Endothelial cell of umbilical vein (primary cell): ENCODE results near the gene NCAN. TPM values are rescaled to one million over a fixed set of nuclear protein-coding genes. Genes with fewer than 3 reads are reported as not detected.

Experiments
- BruUV-seq: library from RNA; stranded (reverse); fragments of 400-500 nt; replicated peaks from 2 replicates; lab custom pipeline; 2021; lab: Mats Ljungman, UMichigan
- CTCF ChIA-PET: fragments of 300-600, 350-600 bp; sonication (Branson Sonifier 250); formaldehyde crosslinking; loops from one replicate; lab custom pipeline; 2021; ENCODE audit warnings: antibody characterized with exemption, inconsistent platforms; lab: Charles Lee
- POLR2A ChIA-PET: fragments of 300-600, 350-600 bp; sonication (Branson Sonifier 250); formaldehyde crosslinking; loops from one replicate; lab custom pipeline; 2021; ENCODE audit warnings: antibody characterized with exemption, inconsistent platforms; lab: Charles Lee
- DNase-seq: peaks from one replicate; pipeline ENCODE4 v3.0.0-alpha.2; 2011; ENCODE audit warnings: low read depth, low spot score
- FAIRE-seq: peaks from 2 replicates; lab custom pipeline; 2011; peaks lifted over from hg19 to GRCh38; lab: Jason Lieb, UNC
- H2AFZ ChIP-seq: 2 replicates; pipeline ENCODE4 v1.6.0; 2012; ENCODE audit warnings: low read depth, low read length, control low read depth, inconsistent platforms
- H3K27ac ChIP-seq: 2 replicates; pipeline ENCODE4 v1.5.1; 2011; ENCODE audit warnings: low read depth, mild to moderate bottlenecking, control low read depth, low read length, moderate library complexity; ENCODE audit not compliant: insufficient read depth
- H3K27me3 ChIP-seq, 2 experiments: 2 replicates each; pipeline versions ENCODE4 v1.6.0 to v1.6.1; 2011; ENCODE audit warnings: low read length in 2 of 2, mixed read lengths in 1 of 2; ENCODE audit not compliant: control insufficient read depth in 2 of 2, insufficient read depth in 2 of 2
- H3K36me3 ChIP-seq, 2 experiments: 2 replicates in 1 of 2; 3 replicates in 1 of 2; pipeline ENCODE4 v1.5.1; 2011; ENCODE audit warnings: low read length in 2 of 2, mild to moderate bottlenecking in 1 of 2, moderate library complexity in 1 of 2; ENCODE audit not compliant: control insufficient read depth in 2 of 2, insufficient read depth in 2 of 2; ENCODE audit errors: extremely low read depth in 1 of 2
- H3K4me1 ChIP-seq: 3 replicates; pipeline ENCODE4 v1.5.1; 2011; ENCODE audit warnings: mild to moderate bottlenecking, low read length; ENCODE audit not compliant: control insufficient read depth, insufficient read depth; ENCODE audit errors: extremely low read depth
- H3K4me2 ChIP-seq: 2 replicates; pipeline ENCODE4 v1.6.1; 2011; ENCODE audit warnings: low read length, control low read depth, mixed read lengths; ENCODE audit not compliant: insufficient read depth
- H3K4me3 ChIP-seq, 3 experiments: fragments of 200-600 bp in 1 of 3; sonication (generic), shearing (Covaris generic) in 1 of 3; replicated peaks in 1 of 3; 2 replicates each; pipeline ENCODE4 v1.5.1; 2011 to 2016; ENCODE audit warnings: control low read depth in 3 of 3, low read length in 3 of 3, mild to moderate bottlenecking in 2 of 3, inconsistent platforms in 1 of 3, low read depth in 1 of 3, moderate library complexity in 1 of 3; ENCODE audit not compliant: insufficient read depth in 1 of 3
- H3K79me2 ChIP-seq: 2 replicates; pipeline ENCODE4 v1.6.0; 2012; ENCODE audit warnings: low read length, inconsistent platforms; ENCODE audit not compliant: control insufficient read depth, insufficient read depth
- H3K9ac ChIP-seq: replicated peaks from 2 replicates; pipeline ENCODE3; 2011; ENCODE audit warnings: low read length, control low read depth; ENCODE audit not compliant: insufficient read depth; ENCODE audit errors: extremely low read depth
- H3K9me1 ChIP-seq: replicated peaks from 3 replicates; pipeline ENCODE4 v1.6.0; 2011; ENCODE audit warnings: mild to moderate bottlenecking, low read length; ENCODE audit not compliant: control insufficient read depth, insufficient read depth; ENCODE audit errors: extremely low read depth
- H3K9me3 ChIP-seq: replicated peaks from 2 replicates; pipeline ENCODE4 v1.5.1; 2012; ENCODE audit warnings: low read length, inconsistent platforms; ENCODE audit not compliant: control insufficient read depth, insufficient read depth
- H4K20me1 ChIP-seq: replicated peaks from 2 replicates; pipeline ENCODE3; 2011; ENCODE audit warnings: mild to moderate bottlenecking, low read length; ENCODE audit not compliant: control insufficient read depth, insufficient read depth; ENCODE audit errors: extremely low read depth
- CTCF ChIP-seq, 2 donors: IDR thresholded peaks; 1 replicate in 1 of 2; 2 replicates in 1 of 2; pipeline ENCODE4 v1.5.1; 2011; ENCODE audit warnings: low read length in 2 of 2, mild to moderate bottlenecking in 2 of 2, moderate library complexity in 2 of 2, control low read depth in 1 of 2, inconsistent platforms in 1 of 2, low read depth in 1 of 2; ENCODE audit not compliant: insufficient read depth in 1 of 2; ENCODE audit errors: extremely low read depth in 1 of 2
- FOS ChIP-seq: IDR thresholded peaks from 2 replicates; pipeline ENCODE4 v1.6.1; 2011; ENCODE audit warnings: mild to moderate bottlenecking, low read length, moderate library complexity, borderline replicate concordance; ENCODE audit not compliant: insufficient read depth
- GATA2 ChIP-seq: IDR thresholded peaks from 2 replicates; pipeline ENCODE4 v1.7.0; 2011; ENCODE audit warnings: low read depth, mild to moderate bottlenecking, moderate library complexity, mixed read lengths, low read length; ENCODE audit not compliant: insufficient read length, insufficient read depth
- JUN ChIP-seq: IDR thresholded peaks from 2 replicates; pipeline ENCODE4 v1.6.1; 2011; ENCODE audit warnings: borderline replicate concordance, low read depth; ENCODE audit not compliant: insufficient read length, insufficient read depth
- POLR2A ChIP-seq: IDR thresholded peaks from 2 replicates; pipeline ENCODE4 v1.6.1; 2012; ENCODE audit warnings: low read depth, mild to moderate bottlenecking, control low read depth, low read length
- POLR2AphosphoS5 ChIP-seq: IDR thresholded peaks from 2 replicates; pipeline ENCODE4 v1.6.1; 2012; ENCODE audit warnings: low read depth, mild to moderate bottlenecking, control low read depth, low read length, moderate library complexity; ENCODE audit not compliant: insufficient read depth
- dilution Hi-C: fragments of 300-500 bp; cut with MboI; formaldehyde crosslinking; loops from one replicate; pipeline ENCODE4 v1.15.0; 2019; ENCODE audit warnings: low sequenced_read_pairs; ENCODE audit not compliant: extremely low pct_ligation_motif_present
- intact Hi-C: fragments of 100-400 bp; cut with micrococcal nuclease; formaldehyde crosslinking; loops from one replicate; pipeline ENCODE4 v1.10.0; 2022
- polyA plus RNA-seq, 4 experiments: library from polyadenylated mRNA; depleted of rRNA in 3 of 4; stranded (reverse) in 3 of 4; unstranded in 1 of 4; fragments of >200 nt; gene quantifications; 2 replicates each; pipeline versions ENCODE4 v1.2.1 to v1.2.3, GENCODE V29; 2011 to 2012; ENCODE audit warnings: missing spikeins in 1 of 4
- total RNA-seq: library from RNA; stranded (reverse); gene quantifications from 2 replicates; pipeline ENCODE4 v1.2.3, GENCODE V29; 2021
- TF ChIP-seq, protein P1 (sequence below): IDR thresholded peaks from 2 replicates; pipeline ENCODE4 v1.6.1; 2011; ENCODE audit not compliant: insufficient read depth, insufficient read length

NCAN gene
- total and polyA plus RNA-seq, 2 donors (not counting 3 experiments of a cell fraction or from before 2014, with no cell fraction given), result not detected

DNA sequence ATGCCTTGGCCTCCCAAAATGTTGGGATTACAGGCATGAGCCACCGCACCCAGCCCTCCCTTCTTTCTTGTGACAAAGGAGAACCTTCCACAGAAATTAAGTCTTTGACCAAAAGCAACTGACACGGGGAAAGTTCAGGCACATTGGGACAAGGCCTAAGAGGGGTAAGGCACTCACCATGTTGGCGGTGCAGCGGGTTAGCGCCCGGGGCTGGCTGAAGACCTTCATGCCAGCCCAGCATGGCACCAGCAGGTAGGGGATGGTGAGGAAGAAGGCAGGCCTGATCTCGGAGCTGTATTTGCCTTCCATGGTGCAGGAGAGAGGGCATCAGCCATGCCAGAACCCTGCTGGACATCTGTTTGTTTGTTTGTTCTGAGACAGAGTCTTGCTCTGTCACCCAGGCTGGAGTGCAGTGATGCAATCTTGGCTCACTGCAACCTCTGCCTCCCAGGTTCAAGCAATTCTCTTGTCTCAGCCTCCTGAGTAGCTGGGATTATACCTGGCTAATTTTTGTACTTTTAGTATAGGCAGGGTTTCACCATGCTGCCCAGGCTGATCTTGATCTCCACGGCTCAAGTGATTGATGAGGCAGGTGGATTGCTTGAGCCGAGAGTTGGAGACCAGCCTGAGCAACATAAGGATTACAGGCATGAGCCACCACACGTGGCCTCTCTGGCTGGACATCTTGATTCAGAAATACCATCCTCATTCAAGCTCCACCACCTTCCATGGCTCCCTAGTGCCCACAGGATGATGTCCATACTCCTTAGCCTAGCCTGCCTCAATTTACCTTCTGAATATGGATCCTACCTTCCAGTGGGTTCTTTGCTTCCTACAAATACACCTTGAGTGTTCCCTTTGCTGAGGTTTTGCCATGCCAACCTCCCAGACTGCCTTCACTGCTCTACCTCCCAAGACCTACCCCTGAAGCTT is 57.0 kb downstream of the NCAN start:
- Histone ChIP-seq H3K4me1 (no peaks in the 10 kb centered on the region), H3K36me3 (no peaks in the 10 kb centered on the region), H3K4me3 (no peak overlapping the region), H3K9me3 (no peaks in the 10 kb centered on the region), H3K9ac (no peak overlapping the region), H4K20me1 (no peaks in the 10 kb centered on the region), H3K4me2 (no peak overlapping the region), H3K79me2 (no peaks in the 10 kb centered on the region), H3K9me1 (no peaks in the 10 kb centered on the region), H3K27me3 (peaks cover 9 to 12% of the 10 kb centered on the region in 2 experiments), H2AFZ (no peak overlapping the region), H3K27ac (no peak overlapping the region)
- TF ChIP-seq FOS, result no peak
- TF ChIP-seq POLR2A, result no peak
- no peak for TF ChIP-seq CTCF (IDR thresholded peaks at IDR 0.05; ENCODE audit: extremely low read depth in 1 of 2, insufficient read depth in 1 of 2, low read depth in 1 of 2, low read length in 2 of 2)
- no peak for TF ChIP-seq GATA2
- TF ChIP-seq POLR2AphosphoS5, result no peak
- no peak for TF ChIP-seq JUN
- TF ChIP-seq, protein P1, sequence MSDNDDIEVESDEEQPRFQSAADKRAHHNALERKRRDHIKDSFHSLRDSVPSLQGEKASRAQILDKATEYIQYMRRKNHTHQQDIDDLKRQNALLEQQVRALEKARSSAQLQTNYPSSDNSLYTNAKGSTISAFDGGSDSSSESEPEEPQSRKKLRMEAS, result no peak
- dilution Hi-C loops (no loop called here), intact Hi-C loops (no loop called here)
- FAIRE-seq (no peak), DNase-seq (no peak)
- ChIA-PET CTCF (no interaction called here), POLR2A (no interaction called here)
- no TSS peak for BruUV-seq
